ENCODE measurements around the gene MAP3K7CL. TPM values are rescaled to one million over a fixed set of nuclear protein-coding genes. Genes with fewer than 3 reads are reported as not detected.

The MAP3K7CL gene
- total RNA-seq, 1 donor from 2014 or later = 67.3 TPM

- peak overlapping the region; percentile 99 for H3K27ac ChIP-seq (ENCODE audit: low read depth, low read length)
- peak overlapping the region; percentile 52 for H3K4me3 Mint-ChIP-seq (ENCODE audit: unreplicated experiment)
- H3K27me3 ChIP-seq (ENCODE audit: insufficient read depth, low read length) = no peaks in the 10 kb centered on the region
- TF ChIP-seq EZH2 (IDR thresholded peaks at IDR 0.05; ENCODE audit: insufficient read depth, low read length) = no peak
- TF ChIP-seq CTCF (IDR thresholded peaks at IDR 0.05; ENCODE audit: insufficient read depth, low read depth, low read length) = no peak
- peaks cover 18% of the 10 kb centered on the region for H3K4me1 Mint-ChIP-seq (ENCODE audit: low read depth, unreplicated experiment)
- H3K4me3 ChIP-seq (ENCODE audit: insufficient read depth, low read depth, low read length) = no peak overlapping the region
- peak overlapping the region; percentile 60 for H3K9ac ChIP-seq (ENCODE audit: low read length)
- DNase-seq (ENCODE audit: low read depth) (no peak), FAIRE-seq (no peak)
- no peaks in the 10 kb centered on the region for H3K36me3 Mint-ChIP-seq (ENCODE audit: low read depth, unreplicated experiment)
- H3K4me2 ChIP-seq (ENCODE audit: low read length) = no peak overlapping the region
- no peaks in the 10 kb centered on the region for H3K36me3 ChIP-seq (ENCODE audit: insufficient read depth, low read length)
- H3K9me3 Mint-ChIP-seq (ENCODE audit: unreplicated experiment) = peaks cover 3% of the 10 kb centered on the region
- peaks cover 9% of the 10 kb centered on the region for H3K9me3 ChIP-seq (ENCODE audit: insufficient read depth, low read depth, low read length)
- H3K27ac Mint-ChIP-seq (ENCODE audit: unreplicated experiment) = peak overlapping the region; percentile 13
- H4K20me1 ChIP-seq (ENCODE audit: insufficient read depth, low read length) = no peaks in the 10 kb centered on the region
- peaks cover 38% of the 10 kb centered on the region for H3K4me1 ChIP-seq (ENCODE audit: insufficient read depth, low read length)
- H3K27me3 Mint-ChIP-seq (ENCODE audit: low read depth, unreplicated experiment) = no peaks in the 10 kb centered on the region
- H2AFZ ChIP-seq (ENCODE audit: low read depth, low read length) = no peak overlapping the region
- H3K79me2 ChIP-seq (ENCODE audit: insufficient read depth, low read length) = no peaks in the 10 kb centered on the region
Observed at GRCh38 chr21:29219165-29219770, 88.8 kb downstream of the MAP3K7CL start.

GRCh38 chr21:29221253-29221744 lies 90.9 kb downstream of the MAP3K7CL start:
- Histone ChIP-seq H3K9ac (ENCODE audit: low read length) (peak overlapping the region; percentile 80), H4K20me1 (ENCODE audit: insufficient read depth, low read length) (no peaks in the 10 kb centered on the region), H3K27ac (ENCODE audit: low read depth, low read length) (peak overlapping the region; percentile 99), H3K4me3 (ENCODE audit: insufficient read depth, low read depth, low read length) (no peak overlapping the region), H2AFZ (ENCODE audit: low read depth, low read length) (no peak overlapping the region), H3K9me3 (ENCODE audit: insufficient read depth, low read depth, low read length) (peaks cover 9% of the 10 kb centered on the region), H3K4me1 (ENCODE audit: insufficient read depth, low read length) (peaks cover 38% of the 10 kb centered on the region), H3K4me2 (ENCODE audit: low read length) (peak overlapping the region; percentile 67), H3K36me3 (ENCODE audit: insufficient read depth, low read length) (no peaks in the 10 kb centered on the region), H3K27me3 (ENCODE audit: insufficient read depth, low read length) (no peaks in the 10 kb centered on the region), H3K79me2 (ENCODE audit: insufficient read depth, low read length) (no peaks in the 10 kb centered on the region)
- DNase-seq (ENCODE audit: low read depth) = peak; percentile 100
- Mint-ChIP-seq H3K9me3 (ENCODE audit: unreplicated experiment) (peaks cover 5% of the 10 kb centered on the region), H3K36me3 (ENCODE audit: low read depth, unreplicated experiment) (no peaks in the 10 kb centered on the region), H3K4me1 (ENCODE audit: low read depth, unreplicated experiment) (peaks cover 18% of the 10 kb centered on the region), H3K4me3 (ENCODE audit: unreplicated experiment) (no peak overlapping the region), H3K27me3 (ENCODE audit: low read depth, unreplicated experiment) (no peaks in the 10 kb centered on the region), H3K27ac (ENCODE audit: unreplicated experiment) (peak overlapping the region; percentile 87)
- FAIRE-seq = peak; percentile 52
- TF ChIP-seq CTCF (IDR thresholded peaks at IDR 0.05; ENCODE audit: insufficient read depth, low read depth, low read length) (no peak), EZH2 (IDR thresholded peaks at IDR 0.05; ENCODE audit: insufficient read depth, low read length) (no peak)

- Mint-ChIP-seq H3K9me3 (ENCODE audit: unreplicated experiment) (peaks cover 5% of the 10 kb centered on the region), H3K4me3 (ENCODE audit: unreplicated experiment) (no peak overlapping the region), H3K27ac (ENCODE audit: unreplicated experiment) (no peak overlapping the region), H3K4me1 (ENCODE audit: low read depth, unreplicated experiment) (peaks cover 26% of the 10 kb centered on the region), H3K27me3 (ENCODE audit: low read depth, unreplicated experiment) (no peaks in the 10 kb centered on the region), H3K36me3 (ENCODE audit: low read depth, unreplicated experiment) (no peaks in the 10 kb centered on the region)
- Histone ChIP-seq H3K4me2 (ENCODE audit: low read length) (no peak overlapping the region), H3K27ac (ENCODE audit: low read depth, low read length) (peak overlapping the region; percentile 37), H3K4me3 (ENCODE audit: insufficient read depth, low read depth, low read length) (no peak overlapping the region), H3K4me1 (ENCODE audit: insufficient read depth, low read length) (peaks cover 27% of the 10 kb centered on the region), H3K27me3 (ENCODE audit: insufficient read depth, low read length) (no peaks in the 10 kb centered on the region), H3K9me3 (ENCODE audit: insufficient read depth, low read depth, low read length) (peaks cover 3% of the 10 kb centered on the region), H3K79me2 (ENCODE audit: insufficient read depth, low read length) (no peaks in the 10 kb centered on the region), H3K9ac (ENCODE audit: low read length) (no peak overlapping the region), H3K36me3 (ENCODE audit: insufficient read depth, low read length) (no peaks in the 10 kb centered on the region), H2AFZ (ENCODE audit: low read depth, low read length) (no peak overlapping the region), H4K20me1 (ENCODE audit: insufficient read depth, low read length) (no peaks in the 10 kb centered on the region)
- DNase-seq (ENCODE audit: low read depth) (no peak), FAIRE-seq (no peak)
- TF ChIP-seq EZH2 (IDR thresholded peaks at IDR 0.05; ENCODE audit: insufficient read depth, low read length) (no peak), CTCF (IDR thresholded peaks at IDR 0.05; ENCODE audit: insufficient read depth, low read depth, low read length) (no peak)
Observed at GRCh38 chr21:29224006-29224405, 93.6 kb downstream of the MAP3K7CL start.
